H1 (cell line): ENCODE results near the gene DGKI. TPM values are rescaled to one million over a fixed set of nuclear protein-coding genes. Genes with fewer than 3 reads are reported as not detected.

Source experiments
- CTCF ChIA-PET: fragments of 300-600 bp; sonication (Branson Sonifier 250); formaldehyde crosslinking; loops from one replicate; lab custom pipeline; 2021; ENCODE audit not compliant: partially characterized antibody; lab: Charles Lee
- POLR2A ChIA-PET: fragments of 300-600 bp; sonication (Branson Sonifier 250); formaldehyde crosslinking; loops from one replicate; lab custom pipeline; 2021; ENCODE audit warnings: inconsistent platforms; ENCODE audit not compliant: partially characterized antibody; lab: Charles Lee
- DNase-seq, 2 experiments: peaks; one replicate each; pipeline versions ENCODE4 v3.0.0 to v3.0.0-alpha.2; 2010 to 2022; ENCODE audit warnings: low spot score in 2 of 2, low read depth in 1 of 2, mixed read lengths in 1 of 2
- FAIRE-seq: peaks from 2 replicates; lab custom pipeline; 2011; peaks lifted over from hg19 to GRCh38; lab: Jason Lieb, UNC
- H2AFZ ChIP-seq: 2 replicates; pipeline ENCODE4 v1.8.1; 2012; ENCODE audit warnings: low read length, inconsistent platforms
- H2AK5ac ChIP-seq: 2 replicates; pipeline ENCODE4 v1.6.1; 2013; ENCODE audit warnings: low read depth, low read length
- H2BK120ac ChIP-seq: replicated peaks from 2 replicates; pipeline ENCODE3; 2013; ENCODE audit warnings: low read depth, low read length, inconsistent platforms
- H2BK12ac ChIP-seq: 2 replicates; pipeline ENCODE4 v1.6.1; 2013; ENCODE audit warnings: low read depth, low read length
- H2BK15ac ChIP-seq: 2 replicates; pipeline ENCODE4 v1.6.1; 2013; ENCODE audit warnings: low read length
- H2BK20ac ChIP-seq: 2 replicates; pipeline ENCODE4 v1.6.1; 2013; ENCODE audit warnings: low read length
- H2BK5ac ChIP-seq: 2 replicates; pipeline ENCODE4 v1.6.1; 2013; ENCODE audit warnings: low read depth, low read length
- H3K14ac ChIP-seq: 2 replicates; pipeline ENCODE4 v1.6.1; 2013; ENCODE audit warnings: inconsistent platforms; ENCODE audit not compliant: insufficient read length
- H3K18ac ChIP-seq: 2 replicates; pipeline ENCODE4 v1.6.1; 2013; ENCODE audit warnings: low read length; ENCODE audit errors: extremely low read depth
- H3K23ac ChIP-seq: 2 replicates; pipeline ENCODE4 v1.6.1; 2013; ENCODE audit warnings: inconsistent platforms; ENCODE audit not compliant: insufficient read length
- H3K23me2 ChIP-seq: 2 replicates; pipeline ENCODE4 v1.6.1; 2013; ENCODE audit warnings: low read depth, low read length
- H3K27ac ChIP-seq: 2 replicates; pipeline ENCODE4 v1.6.1; 2011; ENCODE audit warnings: low read depth, low read length, inconsistent platforms
- H3K27me3 ChIP-seq, 4 experiments: replicated peaks in 1 of 4; 1 replicate in 1 of 4; 2 replicates in 3 of 4; pipeline versions ENCODE4 v1.6.1 to v1.8.1; 2011 to 2013; ENCODE audit warnings: low read length in 3 of 4, mild to moderate bottlenecking in 3 of 4, inconsistent platforms in 2 of 4, mixed read lengths in 2 of 4, moderate library complexity in 1 of 4; ENCODE audit not compliant: control insufficient read depth in 3 of 4, insufficient read depth in 3 of 4; ENCODE audit errors: extremely low read depth in 1 of 4
- H3K36me3 ChIP-seq, 4 experiments: 2 replicates each; pipeline versions ENCODE4 v1.6.1 to v1.8.1; 2011 to 2013; ENCODE audit warnings: mild to moderate bottlenecking in 4 of 4, low read length in 3 of 4, moderate library complexity in 2 of 4, control low read depth in 1 of 4, inconsistent platforms in 1 of 4; ENCODE audit not compliant: insufficient read depth in 4 of 4, control insufficient read depth in 2 of 4
- H3K4ac ChIP-seq: replicated peaks from 2 replicates; pipeline ENCODE3; 2013; ENCODE audit warnings: low read length, low read depth, mixed read lengths, inconsistent platforms; ENCODE audit not compliant: insufficient read length
- H3K4me1 ChIP-seq, 4 experiments: replicated peaks in 1 of 4; 1 replicate in 1 of 4; 2 replicates in 3 of 4; pipeline versions ENCODE4 v1.6.1 to v1.8.1; 2011 to 2013; ENCODE audit warnings: low read length in 3 of 4, inconsistent platforms in 2 of 4, mixed read lengths in 1 of 4; ENCODE audit not compliant: insufficient read depth in 4 of 4, control insufficient read depth in 3 of 4
- H3K4me2 ChIP-seq, 2 experiments: 2 replicates each; pipeline versions ENCODE4 v1.6.1 to v1.8.1; 2011 to 2013; ENCODE audit warnings: low read depth in 2 of 2, low read length in 2 of 2, control low read depth in 1 of 2, inconsistent platforms in 1 of 2, mild to moderate bottlenecking in 1 of 2; ENCODE audit not compliant: insufficient read depth in 1 of 2
- H3K4me3 ChIP-seq, 4 experiments: fragments of 200-600, 300-600 bp in 1 of 4; sonication (generic), shearing (Covaris generic), sonication (Bioruptor Twin) in 1 of 4; 2 replicates each; pipeline versions ENCODE4 v1.5.1 to v1.8.1; 2011 to 2016; ENCODE audit warnings: low read length in 4 of 4, low read depth in 3 of 4, control low read depth in 2 of 4, inconsistent platforms in 2 of 4, mild to moderate bottlenecking in 2 of 4, mixed read lengths in 1 of 4, moderate library complexity in 1 of 4; ENCODE audit not compliant: insufficient read depth in 2 of 4; ENCODE audit errors: extremely low read depth in 1 of 4
- H3K56ac ChIP-seq: replicated peaks from 2 replicates; pipeline ENCODE3; 2013; ENCODE audit warnings: low read depth, mild to moderate bottlenecking, mixed read lengths, low read length, inconsistent platforms; ENCODE audit not compliant: insufficient read length
- H3K79me1 ChIP-seq: 2 replicates; pipeline ENCODE4 v1.6.1; 2013; ENCODE audit warnings: low read depth, low read length, control low read depth
- H3K79me2 ChIP-seq, 2 experiments: 2 replicates each; pipeline versions ENCODE4 v1.6.1 to v1.8.1; 2012 to 2013; ENCODE audit warnings: low read length in 2 of 2, mild to moderate bottlenecking in 2 of 2, inconsistent platforms in 1 of 2; ENCODE audit not compliant: insufficient read depth in 2 of 2, control insufficient read depth in 1 of 2
- H3K9ac ChIP-seq, 4 experiments: replicated peaks in 1 of 4; 1 replicate in 1 of 4; 2 replicates in 3 of 4; pipeline versions ENCODE4 v1.6.1 to v1.8.1; 2011 to 2013; ENCODE audit warnings: low read depth in 3 of 4, low read length in 3 of 4, control low read depth in 2 of 4, mild to moderate bottlenecking in 2 of 4, moderate library complexity in 2 of 4, inconsistent platforms in 1 of 4; ENCODE audit errors: extremely low read depth in 1 of 4
- H3K9me3 ChIP-seq, 2 experiments: 2 replicates each; pipeline versions ENCODE4 v1.6.1 to v1.8.1; 2012 to 2013; ENCODE audit warnings: mild to moderate bottlenecking in 2 of 2, moderate library complexity in 2 of 2, control low read depth in 1 of 2, inconsistent platforms in 1 of 2, low read depth in 1 of 2, low read length in 1 of 2, mixed read lengths in 1 of 2; ENCODE audit not compliant: insufficient read depth in 2 of 2
- H4K20me1 ChIP-seq, 2 experiments: replicated peaks in 1 of 2; 2 replicates each; pipeline versions ENCODE3 to v1.8.1; 2011 to 2013; ENCODE audit warnings: inconsistent platforms in 2 of 2, low read length in 2 of 2, mild to moderate bottlenecking in 1 of 2; ENCODE audit not compliant: insufficient read depth in 2 of 2, control insufficient read depth in 1 of 2
- H4K5ac ChIP-seq: 2 replicates; pipeline ENCODE4 v1.6.1; 2013; ENCODE audit warnings: low read length, low read depth, mixed read lengths, inconsistent platforms; ENCODE audit not compliant: insufficient read length
- H4K8ac ChIP-seq: 2 replicates; pipeline ENCODE4 v1.8.0; 2013; ENCODE audit warnings: mild to moderate bottlenecking, moderate library complexity, low read length, inconsistent platforms; ENCODE audit not compliant: insufficient read depth; ENCODE audit errors: extremely low read depth
- H4K91ac ChIP-seq: replicated peaks from 2 replicates; pipeline ENCODE3; 2013; ENCODE audit warnings: low read length, mixed read lengths, inconsistent platforms; ENCODE audit not compliant: insufficient read length
- BACH1 ChIP-seq: IDR thresholded peaks from 2 replicates; pipeline ENCODE4 v1.6.1; 2012; ENCODE audit warnings: low read length, improper control_type of control experiment
- CEBPB ChIP-seq: IDR thresholded peaks from 2 replicates; pipeline ENCODE4 v1.6.1; 2012; ENCODE audit warnings: low read depth, low read length
- HDAC6 ChIP-seq: IDR thresholded peaks from one replicate; pipeline ENCODE4 v1.7.1; 2012; ENCODE audit warnings: low read depth, mild to moderate bottlenecking, inconsistent platforms, low read length, moderate library complexity
- MAFK ChIP-seq: IDR thresholded peaks from 2 replicates; pipeline ENCODE4 v1.6.1; 2012; ENCODE audit warnings: low read depth, mild to moderate bottlenecking, improper control_type of control experiment, low read length
- NRF1 ChIP-seq: IDR thresholded peaks from 2 replicates; pipeline ENCODE4 v1.6.1; 2011; ENCODE audit warnings: mild to moderate bottlenecking, low read depth, low read length, improper control_type of control experiment
- POLR2A ChIP-seq, 2 experiments: IDR thresholded peaks; 1 replicate in 1 of 2; 2 replicates in 1 of 2; pipeline ENCODE4 v1.6.1; 2011; ENCODE audit warnings: low read depth in 2 of 2, low read length in 2 of 2, mild to moderate bottlenecking in 2 of 2; ENCODE audit errors: control extremely low read depth in 1 of 2
- RFX5 ChIP-seq: IDR thresholded peaks from 2 replicates; pipeline ENCODE4 v1.6.1; 2011; ENCODE audit warnings: low read depth, low read length, improper control_type of control experiment, borderline replicate concordance
- RNF2 ChIP-seq: fragments of 200-900, 300-1000 bp; sonication (generic); IDR thresholded peaks from 2 replicates; pipeline ENCODE4 v1.7.1; 2016; ENCODE audit warnings: borderline replicate concordance, low read depth, mild to moderate bottlenecking, antibody characterized with exemption, low read length; ENCODE audit not compliant: poor library complexity, severe bottlenecking; ENCODE audit errors: missing control alignments
- TAF1 ChIP-seq: IDR thresholded peaks from 2 replicates; pipeline ENCODE4 v1.6.1; 2011; ENCODE audit warnings: mild to moderate bottlenecking, low read depth, low read length
- TCF12 ChIP-seq: IDR thresholded peaks from 2 replicates; pipeline ENCODE4 v1.6.1; 2011; ENCODE audit warnings: low read depth, mild to moderate bottlenecking, low read length
- TEAD4 ChIP-seq: IDR thresholded peaks from 2 replicates; pipeline ENCODE4 v1.6.1; 2012; ENCODE audit warnings: low read depth, low read length, inconsistent platforms, mixed read lengths
- WGBS, 2 experiments: shearing (Covaris generic) in 1 of 2; methylation state at CpG; one replicate each; pipeline versions ENCODE4 v1.1.6 to v1.1.7; 2013 to 2015; ENCODE audit warnings: low lambda C conversion rate in 2 of 2, mixed read lengths in 2 of 2, inconsistent platforms in 1 of 2, low coverage in 1 of 2, missing lambda C conversion rate in 1 of 2; ENCODE audit not compliant: insufficient replicate concordance in 2 of 2, insufficient coverage in 1 of 2, insufficient read length in 1 of 2; ENCODE audit errors: extremely low coverage in 1 of 2, missing lambda C conversion rate in 1 of 2; 5-methylcytosine and 5-hydroxymethylcytosine counted together
- polyA plus RNA-seq, 7 experiments: library from polyadenylated mRNA; depleted of rRNA in 3 of 7; stranded (reverse) in 5 of 7; unstranded in 2 of 7; fragments of >200 nt in 5 of 7; fragments of 200-250 nt in 2 of 7; gene quantifications; 1 replicate in 5 of 7; 2 replicates in 1 of 7; 4 replicates in 1 of 7; pipeline versions ENCODE4 v1.2.1 to v1.2.3, GENCODE V29; 2011 to 2013; ENCODE audit warnings: missing spikeins in 2 of 7, mixed read lengths in 2 of 7
- total RNA-seq: library from RNA; stranded (reverse); fragmentation: NEBNext Ultra II Directional; extraction: Animal tissue kit (Norgen Biotek cat#: 25700); gene quantifications from 2 replicates; pipeline ENCODE4 v1.2.1, GENCODE V29; 2021

DGKI gene
- total and polyA plus RNA-seq, 2 of the 8 experiments (the other 6 are each of a cell fraction or from before 2014, with no cell fraction given): 0.20 to 0.71 TPM

GRCh38 chr7:137635874-137636273 lies 210.9 kb downstream of the DGKI start:
- H3K18ac ChIP-seq: no peak overlapping the region
- no peaks in the 10 kb centered on the region for H3K79me1 ChIP-seq
- no peak overlapping the region for H3K23ac ChIP-seq
- no peak overlapping the region for H3K9ac ChIP-seq
- FAIRE-seq: no peak
- no peak overlapping the region for H2BK12ac ChIP-seq
- no peak overlapping the region for H2BK120ac ChIP-seq
- H3K27me3 ChIP-seq: no peaks in the 10 kb centered on the region
- no peak overlapping the region for H3K14ac ChIP-seq
- no peak overlapping the region for H2AK5ac ChIP-seq
- H3K36me3 ChIP-seq: no peaks in the 10 kb centered on the region
- ChIA-PET POLR2A (no interaction called here), CTCF (interaction anchor here (1.1 to 4.0 kb wide), 4 partner anchors 10 to 69 kb away, joined by 4 to 27 read pairs (median 6); no protein-coding TSS in a partner anchor)
- no peak overlapping the region for H3K4ac ChIP-seq
- H3K79me2 ChIP-seq: no peaks in the 10 kb centered on the region
- H2BK5ac ChIP-seq: no peak overlapping the region
- no peak overlapping the region for H2BK20ac ChIP-seq
- no peak overlapping the region for H3K4me3 ChIP-seq
- H3K4me1 ChIP-seq: no peaks in the 10 kb centered on the region
- H4K8ac ChIP-seq: no peak overlapping the region
- no peak overlapping the region for H3K56ac ChIP-seq
- no peak overlapping the region for H3K4me2 ChIP-seq
- no peaks in the 10 kb centered on the region for H3K9me3 ChIP-seq
- no peak overlapping the region for H3K27ac ChIP-seq
- no peaks in the 10 kb centered on the region for H4K20me1 ChIP-seq
- H2BK15ac ChIP-seq: no peak overlapping the region
- no peak for DNase-seq
- TF ChIP-seq CEBPB (no peak), TEAD4 (no peak), RFX5 (no peak), TAF1 (no peak), BACH1 (no peak), POLR2A (IDR thresholded peaks at IDR 0.05; ENCODE audit: control extremely low read depth in 1 of 2, low read depth in 2 of 2, low read length in 2 of 2) (no peak), MAFK (no peak), NRF1 (no peak), HDAC6 (no peak), RNF2 (no peak), TCF12 (no peak)
- H2AFZ ChIP-seq: no peak overlapping the region
- no peak overlapping the region for H4K5ac ChIP-seq
- 92% methylated on average over 6 of the region's 6 CpGs; no CpG with 5 or more reads in 1 of the 2 experiments for WGBS, 2 experiments
- no peak overlapping the region for H4K91ac ChIP-seq
- H3K23me2 ChIP-seq: no peaks in the 10 kb centered on the region
